Sigmoid colon (tissue), 7 donors: ENCODE results near the gene ROS1. TPM values are rescaled to one million over a fixed set of nuclear protein-coding genes. Genes with fewer than 3 reads are reported as not detected.

Experiments
- DNase-seq: peaks from one replicate; pipeline ENCODE4 v3.0.0-alpha.2; 2019
- H3K27ac ChIP-seq, 4 donors: fragments of 200-600 bp; sonication (generic); one replicate each; pipeline ENCODE4 v1.5.1; 2016 to 2019; ENCODE audit warnings: mild to moderate bottlenecking in 1 of 4
- H3K27me3 ChIP-seq, 3 donors: fragments of 200-600 bp; sonication (generic); one replicate each; pipeline ENCODE4 v1.5.1; 2019; ENCODE audit warnings: mild to moderate bottlenecking in 1 of 3
- H3K36me3 ChIP-seq, 4 donors: fragments of 200-600 bp; sonication (generic); one replicate each; pipeline ENCODE4 v1.5.1; 2016 to 2019
- H3K4me1 ChIP-seq, 4 donors: fragments of 200-600 bp; sonication (generic); one replicate each; pipeline ENCODE4 v1.5.1; 2017 to 2019
- H3K4me3 ChIP-seq, 4 donors: fragments of 200-600 bp; sonication (generic); one replicate each; pipeline ENCODE4 v1.5.1; 2017 to 2019; ENCODE audit warnings: mild to moderate bottlenecking in 2 of 4, moderate library complexity in 1 of 4
- H3K9me3 ChIP-seq, 4 donors: fragments of 200-600 bp in 3 of 4; sonication (generic) in 3 of 4; one replicate each; pipeline versions ENCODE4 v1.5.1 to v1.6.1; 2013 to 2019
- EP300 ChIP-seq, 4 donors: sonication (generic); formaldehyde crosslinking; IDR thresholded peaks; one replicate each; pipeline ENCODE4 v1.6.1; 2017; ENCODE audit warnings: antibody characterized with exemption in 4 of 4
- POLR2A ChIP-seq, 2 donors: fragments of 450-650 bp; IDR thresholded peaks; one replicate each; pipeline ENCODE4 v1.6.1; 2016; ENCODE audit warnings: antibody characterized with exemption in 2 of 2, mild to moderate bottlenecking in 2 of 2, moderate library complexity in 2 of 2
- POLR2AphosphoS5 ChIP-seq, 4 donors: sonication (generic); formaldehyde crosslinking; IDR thresholded peaks; one replicate each; pipeline ENCODE4 v1.6.1; 2017; ENCODE audit warnings: antibody characterized with exemption in 4 of 4
- WGBS, 2 donors: extraction: QIAGEN DNeasy Blood & Tissue Kit; methylation state at CpG; one replicate each; pipeline ENCODE4 v1.1.7; 2013; 5-methylcytosine and 5-hydroxymethylcytosine counted together
- intact Hi-C: fragments of 100-400 bp; cut with DNase I; formaldehyde crosslinking; loops from one replicate; pipeline ENCODE4 v1.15.1; 2023
- polyA plus RNA-seq, 3 donors: library from polyadenylated mRNA; stranded (reverse); fragments of 200-250 nt; gene quantifications; one replicate each; pipeline ENCODE4 v1.2.3, GENCODE V29; 2013
- total RNA-seq, 4 donors: library from RNA; depleted of rRNA; stranded (reverse); fragments of >200 nt; gene quantifications; one replicate each; pipeline ENCODE4 v1.1.0, GENCODE V29; 2016
- TF ChIP-seq, protein P1 (sequence below), 4 experiments: fragments of 450-650 bp in 3 of 4; fragments of 200-600 bp in 1 of 4; IDR thresholded peaks; one replicate each; pipeline ENCODE4 v1.5.1; 2016 to 2019; ENCODE audit warnings: antibody characterized with exemption in 4 of 4, mild to moderate bottlenecking in 3 of 4, moderate library complexity in 2 of 4
- donor health status: healthy with polysubstance abuse.
- donor health status: Bipolar disorder and iron deficiency.
- donor health status: healthy.

The ROS1 gene
- total and polyA plus RNA-seq, 7 donors, result 0.07 TPM; not detected in 6

DNA sequence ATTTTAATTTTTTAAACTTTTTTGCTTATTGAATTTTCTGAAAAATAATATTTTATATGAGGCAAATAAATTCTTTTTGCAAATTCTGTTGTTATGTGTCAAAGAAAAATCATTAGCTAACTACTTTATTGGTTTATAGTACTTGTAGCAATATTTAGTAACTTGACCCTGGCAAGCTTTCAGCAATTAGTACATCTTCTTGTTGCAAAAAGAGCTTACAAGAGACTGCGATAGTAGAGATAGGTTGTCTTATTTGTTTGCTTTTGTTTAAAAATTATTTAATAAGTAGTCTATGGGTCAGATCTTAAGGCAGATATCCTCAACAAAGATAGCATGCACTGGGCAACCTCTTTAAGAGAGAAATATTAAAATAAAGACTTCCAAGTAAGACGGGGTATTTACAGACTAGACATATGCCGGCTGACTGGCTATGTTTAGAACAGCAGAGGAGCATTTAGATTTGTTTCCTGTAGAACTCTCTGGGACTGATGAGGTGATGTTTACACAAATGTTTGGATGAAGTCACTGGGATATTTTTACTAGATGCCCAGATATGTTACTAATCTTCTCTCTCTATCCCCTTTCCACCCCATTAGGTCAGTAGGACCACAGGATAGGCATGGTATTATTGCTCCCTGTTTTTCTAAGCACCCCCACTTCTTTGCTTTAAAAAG, 135.4 kb downstream of the ROS1 start:
- WGBS, 2 donors, result 47 to 70% methylated on average over 3 of the region's 3 CpGs
- no peak for TF ChIP-seq POLR2A (IDR thresholded peaks at IDR 0.05)
- TF ChIP-seq, protein P1, sequence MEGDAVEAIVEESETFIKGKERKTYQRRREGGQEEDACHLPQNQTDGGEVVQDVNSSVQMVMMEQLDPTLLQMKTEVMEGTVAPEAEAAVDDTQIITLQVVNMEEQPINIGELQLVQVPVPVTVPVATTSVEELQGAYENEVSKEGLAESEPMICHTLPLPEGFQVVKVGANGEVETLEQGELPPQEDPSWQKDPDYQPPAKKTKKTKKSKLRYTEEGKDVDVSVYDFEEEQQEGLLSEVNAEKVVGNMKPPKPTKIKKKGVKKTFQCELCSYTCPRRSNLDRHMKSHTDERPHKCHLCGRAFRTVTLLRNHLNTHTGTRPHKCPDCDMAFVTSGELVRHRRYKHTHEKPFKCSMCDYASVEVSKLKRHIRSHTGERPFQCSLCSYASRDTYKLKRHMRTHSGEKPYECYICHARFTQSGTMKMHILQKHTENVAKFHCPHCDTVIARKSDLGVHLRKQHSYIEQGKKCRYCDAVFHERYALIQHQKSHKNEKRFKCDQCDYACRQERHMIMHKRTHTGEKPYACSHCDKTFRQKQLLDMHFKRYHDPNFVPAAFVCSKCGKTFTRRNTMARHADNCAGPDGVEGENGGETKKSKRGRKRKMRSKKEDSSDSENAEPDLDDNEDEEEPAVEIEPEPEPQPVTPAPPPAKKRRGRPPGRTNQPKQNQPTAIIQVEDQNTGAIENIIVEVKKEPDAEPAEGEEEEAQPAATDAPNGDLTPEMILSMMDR (IDR thresholded peaks at IDR 0.05), result no peak
- no peak for TF ChIP-seq POLR2AphosphoS5 (IDR thresholded peaks at IDR 0.05)
- TF ChIP-seq EP300 (IDR thresholded peaks at IDR 0.05), result no peak

DNA sequence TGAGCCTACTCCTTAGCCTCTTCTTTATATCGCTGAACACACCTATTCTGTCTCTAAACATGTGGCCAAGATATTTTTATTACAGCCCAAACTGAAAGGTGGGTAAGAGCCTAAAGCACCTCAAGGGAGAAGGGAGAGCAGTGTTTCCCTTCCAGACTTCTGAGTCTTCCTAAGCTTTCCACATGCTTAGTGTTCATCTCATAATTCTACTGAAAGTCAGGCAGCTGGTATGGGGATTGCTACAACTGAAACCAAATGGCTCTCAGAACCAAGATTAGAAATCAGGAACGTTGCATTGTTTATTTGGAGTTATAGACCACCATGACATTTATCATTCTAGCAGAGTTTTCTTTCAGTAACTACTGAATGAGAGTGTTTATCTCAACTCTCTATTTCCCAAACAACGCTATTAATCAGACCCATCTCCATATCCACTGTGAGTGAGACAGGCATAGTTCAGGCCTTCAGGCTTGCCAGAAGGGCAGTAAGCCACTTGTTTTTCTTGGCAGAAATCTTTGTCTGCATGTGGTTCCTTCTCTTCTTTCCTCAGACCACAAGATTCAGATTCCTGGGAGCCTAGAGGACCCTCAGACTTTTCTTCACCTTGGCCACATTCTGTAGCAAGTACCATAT, 137.5 kb downstream of the ROS1 start:
- no peaks in the 10 kb centered on the region for H3K9me3 ChIP-seq
- H3K4me1 ChIP-seq, result no peaks in the 10 kb centered on the region
- no peak for DNase-seq
- WGBS, 2 donors, result 69 to 79% methylated on average over 3 of the region's 3 CpGs
- H3K27ac ChIP-seq, result no peak overlapping the region
- H3K36me3 ChIP-seq, result no peaks in the 10 kb centered on the region
- no peaks in the 10 kb centered on the region for H3K27me3 ChIP-seq
- H3K4me3 ChIP-seq, result no peak overlapping the region
- intact Hi-C loops, result no loop called here
- TF ChIP-seq POLR2AphosphoS5 (IDR thresholded peaks at IDR 0.05), result no peak
- TF ChIP-seq, protein P1 (IDR thresholded peaks at IDR 0.05), result no peak
- TF ChIP-seq EP300 (IDR thresholded peaks at IDR 0.05), result no peak
- no peak for TF ChIP-seq POLR2A (IDR thresholded peaks at IDR 0.05)

More for the DNA sequence above, 135.4 kb downstream of the ROS1 start:
- no peak overlapping the region for H3K27ac ChIP-seq
- no peaks in the 10 kb centered on the region for H3K36me3 ChIP-seq
- intact Hi-C loops, result no loop called here
- DNase-seq, result no peak
- H3K27me3 ChIP-seq, result no peaks in the 10 kb centered on the region
- H3K9me3 ChIP-seq, result no peaks in the 10 kb centered on the region
- H3K4me1 ChIP-seq, result no peaks in the 10 kb centered on the region
- H3K4me3 ChIP-seq, result no peak overlapping the region

DNA sequence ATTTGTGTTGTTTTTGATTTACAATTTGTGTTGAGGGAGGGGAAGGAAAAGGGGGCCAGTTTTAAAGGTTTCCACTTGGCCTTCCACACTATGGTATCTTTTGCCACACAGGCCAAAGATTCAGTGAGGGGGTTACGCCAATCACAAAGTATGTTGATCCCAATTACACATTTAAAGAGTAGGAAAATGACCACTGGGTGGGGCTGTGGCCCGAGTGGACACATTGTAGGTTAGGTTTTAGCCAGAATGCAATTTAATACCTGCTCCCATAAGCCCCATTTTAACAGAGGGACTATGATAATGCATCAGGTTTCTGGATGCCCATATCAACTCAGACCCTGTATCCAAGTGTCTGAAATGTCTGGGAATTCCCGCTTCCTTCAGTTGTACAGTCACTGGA, 144.8 kb downstream of the ROS1 start:
- Histone ChIP-seq H3K9me3 (no peaks in the 10 kb centered on the region), H3K4me3 (no peak overlapping the region), H3K27ac (no peak overlapping the region), H3K27me3 (peaks cover 0 to 14% (median 0%) of the 10 kb centered on the region in 3 donors), H3K4me1 (no peaks in the 10 kb centered on the region), H3K36me3 (no peaks in the 10 kb centered on the region)
- WGBS, 2 donors, result 66 to 70% methylated on average over 3 of the region's 3 CpGs
- intact Hi-C loops, result no loop called here
- TF ChIP-seq, protein P1 (IDR thresholded peaks at IDR 0.05), result no peak
- TF ChIP-seq POLR2AphosphoS5 (IDR thresholded peaks at IDR 0.05) (no peak), POLR2A (IDR thresholded peaks at IDR 0.05) (no peak), EP300 (IDR thresholded peaks at IDR 0.05) (no peak)
- DNase-seq, result no peak

DNA sequence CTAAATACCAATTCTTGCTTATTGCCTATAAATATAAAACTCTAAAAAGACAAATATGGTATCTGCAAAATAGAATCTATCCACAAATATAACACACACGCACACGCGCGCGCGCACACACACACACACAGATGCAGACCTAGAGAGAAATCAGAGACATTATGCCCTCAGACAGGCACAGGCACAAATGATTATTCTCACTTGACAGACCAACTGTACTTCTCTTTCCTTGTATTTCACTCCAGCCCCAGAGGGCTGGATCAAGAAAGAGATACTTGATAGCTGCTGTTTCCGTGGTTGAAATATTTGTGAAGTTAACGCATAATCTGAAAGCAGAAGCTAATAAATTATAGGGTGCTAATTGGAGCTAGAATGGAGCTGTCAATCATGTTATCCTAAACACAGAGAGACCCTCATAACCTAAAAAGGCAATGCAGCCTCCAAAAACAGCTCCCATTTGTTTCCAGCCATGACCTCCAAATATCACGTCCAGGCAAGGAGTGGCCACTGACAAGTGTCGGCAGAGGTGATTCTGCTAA, 148.9 kb downstream of the ROS1 start:
- H3K4me1 ChIP-seq, result no peaks in the 10 kb centered on the region
- TF ChIP-seq POLR2A (IDR thresholded peaks at IDR 0.05) (no peak), EP300 (IDR thresholded peaks at IDR 0.05) (no peak), POLR2AphosphoS5 (IDR thresholded peaks at IDR 0.05) (no peak)
- TF ChIP-seq, protein P1 (IDR thresholded peaks at IDR 0.05), result no peak
- H3K4me3 ChIP-seq, result no peak overlapping the region
- no peaks in the 10 kb centered on the region for H3K9me3 ChIP-seq
- 82 to 90% methylated on average over 10 of the region's 10 CpGs for WGBS, 2 donors
- intact Hi-C loops, result no loop called here
- H3K27me3 ChIP-seq, result peaks cover 6 to 54% (median 8%) of the 10 kb centered on the region in 3 donors
- H3K36me3 ChIP-seq, result no peaks in the 10 kb centered on the region
- no peak for DNase-seq
- no peak overlapping the region for H3K27ac ChIP-seq
